HepG2 (cell line): ENCODE results near the gene ZNF117. TPM values are rescaled to one million over a fixed set of nuclear protein-coding genes. Genes with fewer than 3 reads are reported as not detected.
A peak's percentile ranks its signal among the peaks of the same experiment; 100 is the strongest.
"Not testable (repeated sequence)": the region's sequence is repeated elsewhere in the genome, so short reads cannot be mapped to it uniquely, and the experiment has no call there.

Source experiments
- ATAC-seq: fragments of 200-7000 bp; cut with Tn5 transposase; 3 replicates; pipeline ENCODE4 v1.9.1; 2020; ENCODE audit warnings: mild to moderate bottlenecking, moderate library complexity
- BruUV-seq: library from RNA; stranded (reverse); fragments of 400-500 nt; replicated peaks from 2 replicates; lab custom pipeline; 2021; lab: Mats Ljungman, UMichigan
- CTCF ChIA-PET: fragments of 300-600 bp; formaldehyde crosslinking; extraction: SDS; loops from one replicate; lab custom pipeline; 2021; ENCODE audit warnings: low total read pairs, inconsistent platforms, low intra/inter-chr PET ratio; lab: Yijun Ruan, JAX
- POLR2A ChIA-PET: fragments of 350-600 bp; sonication (Branson Sonifier 250); formaldehyde crosslinking; loops from one replicate; lab custom pipeline; 2020; ENCODE audit warnings: antibody characterized with exemption, inconsistent platforms; lab: Yijun Ruan, JAX
- DNase-seq: peaks from one replicate; pipeline ENCODE4 v3.0.0-alpha.2; 2015; ENCODE audit warnings: low spot score
- FAIRE-seq: peaks from 3 replicates; lab custom pipeline; 2011; peaks lifted over from hg19 to GRCh38; lab: Jason Lieb, UNC
- H2AFZ ChIP-seq: one replicate; pipeline ENCODE4 v1.6.1; 2011; ENCODE audit warnings: low read length, inconsistent platforms
- H3K27ac ChIP-seq: fragments of 300-600 bp; 3 replicates; pipeline ENCODE4 v1.8.0; 2011; ENCODE audit warnings: mixed run types, mild to moderate bottlenecking, mixed read lengths, low read length, inconsistent platforms; ENCODE audit not compliant: insufficient read depth; ENCODE audit errors: extremely low read length
- H3K27me3 ChIP-seq, 2 experiments: fragments of 200-600 bp in 1 of 2; 2 replicates in 1 of 2; 3 replicates in 1 of 2; pipeline versions ENCODE4 v1.6.0 to v1.8.0; 2011; ENCODE audit warnings: low read length in 2 of 2, mild to moderate bottlenecking in 2 of 2, moderate library complexity in 2 of 2, inconsistent platforms in 1 of 2; ENCODE audit not compliant: insufficient read depth in 2 of 2, control insufficient read depth in 1 of 2
- H3K36me3 ChIP-seq, 2 experiments: fragments of 200-600 bp in 1 of 2; replicated peaks in 1 of 2; 2 replicates in 1 of 2; 3 replicates in 1 of 2; pipeline versions ENCODE4 v1.5.1 to v1.8.0; 2011; ENCODE audit warnings: low read length in 2 of 2, inconsistent platforms in 1 of 2; ENCODE audit not compliant: insufficient read depth in 2 of 2, control insufficient read depth in 1 of 2
- H3K4me1 ChIP-seq: 2 replicates; pipeline ENCODE4 v1.5.1; 2012; ENCODE audit warnings: low read length, inconsistent platforms; ENCODE audit not compliant: insufficient read depth
- H3K4me2 ChIP-seq: 2 replicates; pipeline ENCODE4 v1.6.0; 2011; ENCODE audit warnings: low read depth, low read length, inconsistent platforms
- H3K4me3 ChIP-seq, 3 experiments: fragments of 200-600 bp in 1 of 3; sonication (generic), shearing (Covaris generic) in 1 of 3; replicated peaks in 1 of 3; 2 replicates each; pipeline ENCODE4 v1.5.1; 2011 to 2016; ENCODE audit warnings: low read length in 3 of 3, inconsistent platforms in 2 of 3, low read depth in 2 of 3, mild to moderate bottlenecking in 2 of 3, control low read depth in 1 of 3, mixed read lengths in 1 of 3; ENCODE audit not compliant: insufficient read depth in 1 of 3
- H3K79me2 ChIP-seq: one replicate; pipeline ENCODE4 v1.6.1; 2011; ENCODE audit warnings: low read length, inconsistent platforms; ENCODE audit not compliant: insufficient read depth
- H3K9ac ChIP-seq: 2 replicates; pipeline ENCODE4 v1.6.0; 2011; ENCODE audit warnings: mild to moderate bottlenecking, low read depth, low read length, inconsistent platforms; ENCODE audit not compliant: insufficient read depth
- H3K9me3 ChIP-seq: 2 replicates; pipeline ENCODE4 v1.5.1; 2012; ENCODE audit warnings: mild to moderate bottlenecking, low read length
- H4K20me1 ChIP-seq: 2 replicates; pipeline ENCODE4 v1.6.0; 2011; ENCODE audit warnings: inconsistent platforms, mild to moderate bottlenecking, low read length, moderate library complexity; ENCODE audit not compliant: insufficient read depth
- CHD4 ChIP-seq: fragments of 200-600 bp; sonication (generic); IDR thresholded peaks from 2 replicates; pipeline ENCODE4 v1.7.0; 2017; ENCODE audit warnings: mild to moderate bottlenecking, low read length, borderline replicate concordance
- MED1 ChIP-seq: sonication (generic); formaldehyde crosslinking; IDR thresholded peaks from 2 replicates; pipeline ENCODE4 v1.4.0; 2020; ENCODE audit warnings: missing genetic modification reagents
- WGBS: methylation state at CpG from one replicate; pipeline ENCODE4 v1.1.6; 2017; ENCODE audit warnings: low lambda C conversion rate; 5-methylcytosine and 5-hydroxymethylcytosine counted together
- in situ Hi-C: cut with HindIII; loops from 2 replicates; pipeline ENCODE4 v1.10.0; 2017; ENCODE audit warnings: low pct_unique_long_range_greater_than_20kb; ENCODE audit not compliant: extremely low pct_ligation_motif_present
- intact Hi-C: fragments of 100-400 bp; cut with micrococcal nuclease; formaldehyde crosslinking; loops from one replicate; pipeline ENCODE4 v1.10.0; 2022; ENCODE audit not compliant: unreplicated experiment
- polyA plus RNA-seq, 8 experiments: library from polyadenylated mRNA; depleted of rRNA in 3 of 8; stranded (reverse) in 7 of 8; unstranded in 1 of 8; fragments of >200 nt; fragmentation: Illumina TruSeq in 4 of 8; extraction: Trizol in 4 of 8; gene quantifications; 2 replicates each; pipeline versions ENCODE4 v1.2.1 to v1.2.3, GENCODE V29; 2011 to 2016; ENCODE audit warnings: low read depth in 4 of 8, missing spikeins in 1 of 8, mixed read lengths in 1 of 8; ENCODE audit not compliant: insufficient read depth in 1 of 8
- total RNA-seq, 5 experiments: library from RNA; depleted of rRNA; stranded (reverse); fragments of >200 nt; fragmentation: Illumina TruSeq; extraction: Trizol; gene quantifications; 2 replicates each; pipeline ENCODE4 v1.2.3, GENCODE V29; 2016; ENCODE audit warnings: low read depth in 1 of 5
- TF ChIP-seq, protein P1 (sequence below): sonication (generic); formaldehyde crosslinking; IDR thresholded peaks from 2 replicates; pipeline ENCODE4 v1.8.1; 2023; ENCODE audit warnings: missing genetic modification reagents, inconsistent platforms, borderline replicate concordance

Gene ZNF117
- total and polyA plus RNA-seq, 2 of the 13 experiments (the other 11 are each of a cell fraction or from before 2014, with no cell fraction given) = 6.6 to 20.0 TPM

DNA sequence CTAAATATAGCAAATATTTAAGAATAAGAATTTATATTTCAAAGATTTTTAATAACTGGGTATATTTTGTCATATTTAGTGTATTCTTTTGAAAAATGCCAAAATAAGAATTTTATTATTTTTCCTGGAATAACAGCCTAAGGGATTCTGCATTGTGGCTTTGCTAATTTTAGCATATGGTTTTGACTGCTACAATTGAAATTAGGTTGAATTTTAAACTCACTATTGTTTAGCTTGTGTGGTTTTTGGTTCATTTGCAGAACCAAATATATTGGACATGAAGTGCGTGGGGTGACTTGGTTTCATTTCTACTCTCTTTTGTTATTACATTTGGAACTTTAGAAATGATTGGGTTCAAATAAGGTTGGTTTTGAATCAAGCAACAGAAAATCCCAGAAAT is 52.3 kb downstream of the ZNF117 start:
- Histone ChIP-seq H3K9me3 (no peaks in the 10 kb centered on the region; the same call in 1 of the 2 replicates), H2AFZ (no peak overlapping the region), H3K4me1 (no peaks in the 10 kb centered on the region), H3K9ac (no peak overlapping the region), H3K27ac (no peak overlapping the region), H3K36me3 (no peaks in the 10 kb centered on the region), H3K4me2 (no peak overlapping the region), H3K4me3 (no peak overlapping the region), H3K27me3 (no peaks in the 10 kb centered on the region), H3K79me2 (no peaks in the 10 kb centered on the region), H4K20me1 (no peaks in the 10 kb centered on the region)
- no TSS peak for BruUV-seq
- CTCF ChIA-PET = no interaction called here
- 97% methylated on average over 1 of the region's 1 CpG for WGBS
- POLR2A ChIA-PET = no interaction called here
- intact Hi-C loops = no loop called here
- no peak for DNase-seq
- ATAC-seq = no peak
- FAIRE-seq = no peak
- no peak for TF ChIP-seq MED1 (CRISPR knock-in tag)
- in situ Hi-C loops = no loop called here

GRCh38 chr7:64934478-64934877 is 56.4 kb downstream of the ZNF117 start:
- BruUV-seq = no TSS peak
- H3K36me3 ChIP-seq = no peaks in the 10 kb centered on the region
- no peak overlapping the region for H2AFZ ChIP-seq
- in situ Hi-C loops (no loop called here), intact Hi-C loops (no loop called here)
- no peaks in the 10 kb centered on the region for H4K20me1 ChIP-seq
- ChIA-PET CTCF (no interaction called here), POLR2A (no interaction called here)
- no peaks in the 10 kb centered on the region for H3K4me1 ChIP-seq
- TF ChIP-seq, protein P1, sequence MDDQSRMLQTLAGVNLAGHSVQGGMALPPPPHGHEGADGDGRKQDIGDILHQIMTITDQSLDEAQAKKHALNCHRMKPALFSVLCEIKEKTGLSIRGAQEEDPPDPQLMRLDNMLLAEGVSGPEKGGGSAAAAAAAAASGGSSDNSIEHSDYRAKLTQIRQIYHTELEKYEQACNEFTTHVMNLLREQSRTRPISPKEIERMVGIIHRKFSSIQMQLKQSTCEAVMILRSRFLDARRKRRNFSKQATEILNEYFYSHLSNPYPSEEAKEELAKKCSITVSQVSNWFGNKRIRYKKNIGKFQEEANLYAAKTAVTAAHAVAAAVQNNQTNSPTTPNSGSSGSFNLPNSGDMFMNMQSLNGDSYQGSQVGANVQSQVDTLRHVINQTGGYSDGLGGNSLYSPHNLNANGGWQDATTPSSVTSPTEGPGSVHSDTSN = no peak
- peak; percentile 49; the same call in 1 of the 2 replicates for TF ChIP-seq CHD4
- H3K9ac ChIP-seq = no peak overlapping the region
- no peaks in the 10 kb centered on the region for H3K27me3 ChIP-seq
- no peak overlapping the region for H3K4me2 ChIP-seq
- no peak overlapping the region for H3K4me3 ChIP-seq
- H3K79me2 ChIP-seq = no peaks in the 10 kb centered on the region
- no peak for DNase-seq
- no peak for ATAC-seq
- no peak for FAIRE-seq
- no peak overlapping the region for H3K27ac ChIP-seq
- H3K9me3 ChIP-seq = peaks cover 5% of the 10 kb centered on the region; the same call in 1 of the 2 replicates
- WGBS = 52% methylated on average over 1 of the region's 1 CpG

DNA sequence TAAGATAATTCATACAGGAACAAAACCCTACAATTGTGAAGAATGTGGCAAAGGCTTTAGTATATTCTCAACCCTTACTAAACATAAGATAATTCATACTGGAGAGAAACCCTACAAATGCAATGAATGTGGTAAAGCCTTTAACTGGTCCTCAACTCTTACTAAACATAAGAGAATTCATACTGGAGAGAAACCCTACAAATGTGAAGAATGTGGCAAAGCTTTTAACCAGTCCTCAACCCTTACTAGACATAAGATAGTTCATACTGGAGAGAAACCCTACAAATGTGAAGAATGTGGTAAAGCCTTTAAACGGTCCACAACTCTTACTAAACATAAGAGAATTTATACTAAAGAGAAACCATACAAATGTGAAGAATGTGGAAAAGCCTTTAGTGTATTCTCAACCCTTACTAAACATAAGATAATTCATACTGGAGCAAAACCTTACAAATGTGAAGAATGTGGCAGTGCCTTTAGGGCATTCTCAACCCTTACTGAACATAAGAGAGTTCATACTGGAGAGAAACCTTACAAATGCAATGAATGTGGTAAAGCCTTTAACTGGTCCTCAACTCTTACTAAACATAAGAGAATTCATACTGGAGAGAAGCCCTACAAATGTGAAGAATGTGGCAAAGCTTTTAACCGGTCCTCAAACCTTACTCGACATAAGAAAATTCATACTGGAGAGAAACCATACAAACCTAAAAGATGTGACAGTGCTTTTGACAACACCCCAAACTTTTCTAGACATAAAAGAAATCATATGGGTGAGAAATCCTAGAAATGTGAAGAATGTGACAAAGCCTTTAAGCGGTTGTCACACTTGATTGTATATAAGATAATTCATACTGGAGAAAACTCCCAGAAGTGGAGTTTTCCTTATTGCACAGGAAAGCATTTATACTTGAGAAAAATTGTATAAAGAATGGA is 62.3 kb downstream of the ZNF117 start:
- DNase-seq, intact Hi-C loops, H3K4me3 ChIP-seq, CTCF ChIA-PET, BruUV-seq, FAIRE-seq, ATAC-seq, H2AFZ ChIP-seq, H3K4me1 ChIP-seq, in situ Hi-C loops, H4K20me1 ChIP-seq, H3K9ac ChIP-seq, H3K27ac ChIP-seq, H3K4me2 ChIP-seq, H3K79me2 ChIP-seq, POLR2A ChIA-PET, H3K27me3 ChIP-seq: not testable (repeated sequence)
- 97% methylated on average over 4 of the region's 4 CpGs for WGBS
- H3K36me3 ChIP-seq = peaks cover 0 to 24% of the 10 kb centered on the region in 2 experiments; a peak in 2 of 5 replicates
- peaks cover 46% of the 10 kb centered on the region for H3K9me3 ChIP-seq
